Hepatic stellate cell (primary cell): ENCODE measurements around the gene PRPF39.
"Not testable (repeated sequence)": the region's sequence is repeated elsewhere in the genome, so short reads cannot be mapped to it uniquely, and the experiment has no call there.

ENCODE experiments used
- DNase-seq: peaks from one replicate; pipeline ENCODE4 v3.0.0; 2011; ENCODE audit warnings: low spot score

PRPF39 gene

GRCh38 chr14:45136399-45136798 lies 52.5 kb downstream of the PRPF39 start:
- no peak for DNase-seq

- no peak for DNase-seq
These were observed 56.8 kb downstream of the PRPF39 start for GRCh38 chr14:45140661-45141187.

GRCh38 chr14:45142083-45142482 lies 58.2 kb downstream of the PRPF39 start:
- DNase-seq, result not testable (repeated sequence)

GRCh38 chr14:45144658-45145057 lies 60.7 kb downstream of the PRPF39 start:
- no peak for DNase-seq

GRCh38 chr14:45145214-45145613 lies 61.3 kb downstream of the PRPF39 start:
- DNase-seq, result no peak

- no peak for DNase-seq
These were observed 65.7 kb downstream of the PRPF39 start for GRCh38 chr14:45149602-45150001.

- no peak for DNase-seq
These were observed 66.5 kb downstream of the PRPF39 start for GRCh38 chr14:45150386-45150890.

- DNase-seq, result no peak
These were observed 72.2 kb downstream of the PRPF39 start for GRCh38 chr14:45156067-45156466.
